ENCODE data around the gene CCT6A.
A peak's percentile ranks its signal among the peaks of the same experiment; 100 is the strongest.
"Not testable (repeated sequence)": the region's sequence is repeated elsewhere in the genome, so short reads cannot be mapped to it uniquely, and the experiment has no call there.

The CCT6A gene

DNA sequence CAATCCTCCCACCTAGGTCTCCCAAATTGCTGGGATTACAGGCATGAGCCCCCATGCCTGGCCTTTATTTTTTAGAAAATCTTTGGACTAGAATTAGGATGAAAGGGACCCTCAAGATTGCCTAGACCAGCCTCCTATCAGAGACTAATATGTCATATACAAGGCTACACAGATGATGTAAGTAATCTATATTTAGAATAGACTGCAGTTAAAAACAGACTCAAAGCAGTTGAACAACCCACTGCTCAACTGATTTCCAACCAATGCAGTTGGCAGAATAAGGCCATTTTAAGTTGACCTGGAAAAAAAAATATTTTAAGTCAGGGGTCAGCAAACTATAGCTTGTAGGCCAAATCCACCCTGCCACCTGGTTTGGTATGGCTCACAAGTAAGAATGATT is 28.1 kb upstream of the CCT6A start:
- TF ChIP-seq, protein P1, sequence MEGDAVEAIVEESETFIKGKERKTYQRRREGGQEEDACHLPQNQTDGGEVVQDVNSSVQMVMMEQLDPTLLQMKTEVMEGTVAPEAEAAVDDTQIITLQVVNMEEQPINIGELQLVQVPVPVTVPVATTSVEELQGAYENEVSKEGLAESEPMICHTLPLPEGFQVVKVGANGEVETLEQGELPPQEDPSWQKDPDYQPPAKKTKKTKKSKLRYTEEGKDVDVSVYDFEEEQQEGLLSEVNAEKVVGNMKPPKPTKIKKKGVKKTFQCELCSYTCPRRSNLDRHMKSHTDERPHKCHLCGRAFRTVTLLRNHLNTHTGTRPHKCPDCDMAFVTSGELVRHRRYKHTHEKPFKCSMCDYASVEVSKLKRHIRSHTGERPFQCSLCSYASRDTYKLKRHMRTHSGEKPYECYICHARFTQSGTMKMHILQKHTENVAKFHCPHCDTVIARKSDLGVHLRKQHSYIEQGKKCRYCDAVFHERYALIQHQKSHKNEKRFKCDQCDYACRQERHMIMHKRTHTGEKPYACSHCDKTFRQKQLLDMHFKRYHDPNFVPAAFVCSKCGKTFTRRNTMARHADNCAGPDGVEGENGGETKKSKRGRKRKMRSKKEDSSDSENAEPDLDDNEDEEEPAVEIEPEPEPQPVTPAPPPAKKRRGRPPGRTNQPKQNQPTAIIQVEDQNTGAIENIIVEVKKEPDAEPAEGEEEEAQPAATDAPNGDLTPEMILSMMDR (IDR thresholded peaks at IDR 0.05; ENCODE audit: low read depth, low read length) = no peak
- DNase-seq (ENCODE audit: extremely low read depth, low read depth) = no peak

DNA sequence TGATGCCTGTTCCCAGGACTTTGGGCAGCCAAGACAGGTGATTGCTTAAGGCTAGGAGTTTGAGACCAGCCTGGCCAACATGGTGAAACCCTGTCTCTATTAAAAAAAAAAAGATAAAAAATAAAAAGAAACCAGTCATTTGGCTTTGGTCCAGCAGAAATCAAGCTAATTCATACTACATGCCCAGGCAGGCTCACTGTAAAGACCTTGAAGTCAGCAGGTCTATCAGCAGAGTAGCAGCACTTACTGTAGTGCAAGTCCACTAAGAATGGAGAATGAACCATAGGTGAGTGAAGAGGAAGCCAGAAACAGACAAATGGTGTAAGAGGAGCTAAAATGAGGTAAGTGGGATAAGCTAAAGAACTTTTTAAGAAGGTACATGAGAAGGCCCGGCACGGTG is 25.0 kb upstream of the CCT6A start:
- DNase-seq (ENCODE audit: extremely low read depth, low read depth) = no peak
- TF ChIP-seq, protein P1 (IDR thresholded peaks at IDR 0.05; ENCODE audit: low read depth, low read length) = no peak

DNA sequence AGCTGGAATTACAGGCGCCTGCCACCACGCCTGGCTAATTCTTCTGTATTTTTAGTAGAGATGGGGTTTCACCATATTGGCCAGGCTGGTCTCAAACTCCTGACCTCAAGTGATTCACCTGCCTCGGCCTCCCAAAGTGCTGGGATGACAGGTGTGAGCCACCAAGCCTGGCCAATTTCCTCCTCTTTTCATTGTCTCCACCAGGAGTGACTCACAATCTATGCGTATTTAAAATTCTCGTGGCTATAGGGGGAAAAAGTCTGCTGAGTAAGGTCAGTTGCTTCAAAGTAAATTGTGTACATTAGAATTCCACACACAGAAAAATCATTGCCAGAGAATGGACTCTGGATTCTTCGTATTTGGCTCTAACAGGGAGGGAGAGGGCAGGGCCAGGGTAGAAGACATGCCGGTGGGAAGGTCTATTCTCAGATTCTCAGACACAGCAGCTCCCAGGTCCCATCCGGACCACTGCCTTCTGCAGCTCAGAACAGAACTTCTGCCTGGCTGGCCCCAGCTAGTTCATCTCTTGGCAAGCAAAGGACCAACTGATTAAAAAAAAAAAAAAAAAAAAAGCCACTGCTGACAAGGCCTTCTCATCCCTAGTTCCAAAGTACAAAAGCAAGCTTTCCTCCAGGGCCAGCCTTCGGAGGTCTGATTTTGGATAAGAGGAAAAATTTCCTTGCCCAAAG is 22.5 kb upstream of the CCT6A start:
- TF ChIP-seq, protein P1 (IDR thresholded peaks at IDR 0.05; ENCODE audit: low read depth, low read length) = no peak
- no peak for DNase-seq (ENCODE audit: extremely low read depth, low read depth)

DNA sequence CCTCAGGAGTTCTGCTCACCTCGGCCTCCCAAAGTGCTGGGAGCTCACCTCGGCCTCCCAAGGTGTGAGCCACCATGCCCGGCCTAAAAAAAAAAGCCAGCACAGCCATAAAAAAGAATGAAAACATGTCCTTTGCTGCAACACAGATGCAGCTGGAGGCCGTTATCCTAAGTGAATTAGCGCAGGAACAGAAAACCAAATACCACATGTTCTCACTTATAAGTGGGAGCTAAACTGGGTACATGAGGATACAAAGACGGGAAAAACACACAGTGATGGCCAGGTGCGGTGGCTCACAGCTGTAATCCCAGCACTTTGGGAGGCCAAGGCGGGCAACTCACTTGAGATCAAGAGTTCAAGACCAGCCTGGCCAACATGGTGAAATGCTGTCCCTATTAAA is 21.2 kb upstream of the CCT6A start:
- TF ChIP-seq, protein P1 (IDR thresholded peaks at IDR 0.05; ENCODE audit: low read depth, low read length) = no peak
- no peak for DNase-seq (ENCODE audit: extremely low read depth, low read depth)

DNA sequence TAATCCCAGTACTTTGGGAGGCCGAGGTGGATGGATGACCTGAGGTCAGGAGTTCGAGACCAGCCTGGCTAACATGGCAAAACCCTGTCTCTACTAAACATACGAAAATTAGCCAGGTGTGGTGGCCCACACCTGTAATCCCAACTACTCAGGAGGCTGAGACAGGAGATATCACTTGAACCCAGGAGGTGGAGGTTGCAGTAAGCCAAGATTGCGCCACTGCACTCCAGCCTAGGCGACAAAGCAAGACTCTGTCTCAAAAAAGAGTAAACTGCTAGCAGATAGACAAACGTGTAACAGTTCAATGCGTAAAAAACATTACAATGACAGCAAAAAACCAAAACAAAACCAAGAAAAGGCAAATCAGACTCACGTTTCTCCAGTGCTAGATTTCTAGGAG is 20.0 kb upstream of the CCT6A start:
- DNase-seq (ENCODE audit: extremely low read depth, low read depth) = not testable (repeated sequence)

DNA sequence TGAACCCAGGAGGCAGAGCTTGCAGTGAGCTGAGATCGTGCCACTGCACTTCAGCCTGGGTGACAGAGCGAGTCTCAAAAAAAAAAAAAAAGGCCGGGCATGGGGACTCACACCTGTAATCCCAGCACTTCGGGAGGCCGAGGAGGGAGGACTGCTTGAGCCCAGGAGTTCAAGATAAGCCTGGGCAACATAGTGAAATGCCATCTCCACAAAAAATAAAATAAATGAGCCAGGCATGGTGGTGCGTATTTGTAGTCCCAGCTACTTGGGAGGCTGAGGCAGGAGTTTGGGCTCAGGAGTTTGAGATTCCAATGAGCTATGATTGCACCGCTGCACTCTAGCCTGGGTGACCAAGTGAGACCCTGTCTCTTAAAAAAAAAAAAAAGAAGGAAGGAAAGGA is 19.0 kb upstream of the CCT6A start:
- not testable (repeated sequence) for DNase-seq (ENCODE audit: extremely low read depth, low read depth)

DNA sequence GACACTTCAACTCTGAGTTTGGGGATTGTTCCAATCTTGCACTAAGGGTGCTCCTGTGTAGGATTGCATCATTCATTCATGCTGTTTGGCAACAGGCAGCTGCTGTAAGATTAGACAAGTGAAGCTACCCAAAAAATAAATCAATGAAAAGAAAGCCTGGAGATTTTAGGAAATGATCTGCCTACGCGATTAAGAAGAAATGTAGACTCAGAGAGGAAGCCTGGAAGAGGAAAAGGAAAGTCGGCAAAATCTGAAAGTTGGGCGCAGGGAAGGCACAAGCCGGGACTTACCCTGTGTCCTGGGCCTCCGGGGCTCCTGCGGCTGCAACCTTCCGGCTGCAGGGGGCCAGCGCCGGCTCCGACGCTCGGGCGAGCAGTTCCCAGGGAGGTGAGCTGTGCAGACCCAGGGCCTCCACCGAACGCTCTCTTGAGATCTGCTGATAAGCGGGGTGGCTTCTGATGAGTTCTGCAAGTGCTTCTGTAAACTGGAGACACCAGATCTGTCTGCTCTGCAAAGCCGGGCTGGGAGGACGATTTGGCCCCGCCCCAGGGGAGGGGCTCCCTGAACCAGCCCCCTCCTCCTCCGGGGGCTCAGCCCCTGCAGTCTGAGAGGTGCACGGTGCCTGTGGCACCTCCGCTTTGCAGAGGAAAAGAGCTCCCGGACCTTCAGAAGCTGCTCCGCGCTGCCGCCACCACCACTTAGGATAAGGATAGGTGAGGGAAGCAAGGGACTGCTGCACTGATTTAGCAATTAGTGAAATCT is 17.7 kb upstream of the CCT6A start:
- no peak for DNase-seq (ENCODE audit: extremely low read depth, low read depth)
- TF ChIP-seq, protein P1 (IDR thresholded peaks at IDR 0.05; ENCODE audit: low read depth, low read length) = peak; percentile 43

DNA sequence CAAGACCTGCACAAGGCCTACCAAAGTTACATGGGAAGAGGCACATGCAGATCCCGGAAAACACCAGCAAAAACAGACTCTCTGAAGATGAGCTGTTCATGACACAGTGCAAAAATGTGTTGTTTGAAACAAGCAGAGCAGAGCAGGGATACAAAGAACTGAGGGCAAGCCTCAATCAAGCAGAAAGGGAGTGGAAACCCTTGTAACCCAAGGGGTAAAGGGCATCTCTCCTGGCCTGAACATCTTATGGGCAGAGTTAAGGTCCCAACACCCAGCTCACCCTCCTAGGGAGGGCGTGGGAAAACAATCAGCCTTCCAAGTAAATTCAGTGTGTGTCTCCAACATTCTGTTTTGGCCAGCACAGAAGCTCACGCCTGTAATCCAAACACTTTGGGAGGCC is 10.8 kb upstream of the CCT6A start:
- DNase-seq (ENCODE audit: extremely low read depth, low read depth) = no peak
- TF ChIP-seq, protein P1 (IDR thresholded peaks at IDR 0.05; ENCODE audit: low read depth, low read length) = no peak

DNA sequence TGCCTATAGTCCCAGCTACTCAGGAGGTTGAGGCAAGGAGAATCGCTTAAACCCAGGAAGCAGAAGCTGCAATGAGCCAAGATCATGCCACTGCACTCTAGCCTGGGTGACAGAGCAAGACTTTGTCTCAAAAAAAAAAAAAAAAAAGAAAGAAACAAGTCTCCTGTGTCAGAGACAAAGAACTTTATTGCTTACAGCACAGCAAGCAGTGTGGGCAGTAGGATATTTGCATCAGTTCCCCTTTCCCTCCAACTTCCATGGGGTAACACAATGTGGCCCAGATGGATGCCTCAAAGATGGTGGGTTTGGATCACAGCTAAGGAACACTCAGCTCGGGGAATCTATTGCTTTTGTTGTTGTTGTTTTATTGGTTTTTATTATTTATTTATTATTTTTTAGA is 5.8 kb upstream of the CCT6A start:
- DNase-seq (ENCODE audit: extremely low read depth, low read depth) = not testable (repeated sequence)
